Loucy (cell line): ENCODE measurements around the gene TBL1X.

Experiments
- H2AFZ ChIP-seq: fragments of 200-600 bp; sonication (generic); 2 replicates; pipeline ENCODE4 v1.6.0; 2016; ENCODE audit warnings: antibody characterized with exemption, mild to moderate bottlenecking, low read length, moderate library complexity
- H3F3A ChIP-seq: fragments of 200-600 bp; 2 replicates; pipeline ENCODE4 v1.6.0; 2016; ENCODE audit warnings: antibody characterized with exemption, low read depth, mild to moderate bottlenecking
- H3K27me3 ChIP-seq: fragments of 200-600 bp; sonication (generic); 2 replicates; pipeline ENCODE4 v1.6.1; 2014; ENCODE audit warnings: low read length, mild to moderate bottlenecking; ENCODE audit not compliant: insufficient read depth, poor library complexity, severe bottlenecking
- H3K36me3 ChIP-seq: fragments of 200-600 bp; sonication (generic); 2 replicates; pipeline ENCODE4 v1.6.1; 2016; ENCODE audit warnings: low read length; ENCODE audit not compliant: insufficient read depth
- H3K4me1 ChIP-seq: fragments of 200-600 bp; sonication (generic); 2 replicates; pipeline ENCODE4 v1.5.1; 2014; ENCODE audit warnings: low read length, mild to moderate bottlenecking; ENCODE audit not compliant: insufficient read depth, poor library complexity, severe bottlenecking
- H3K4me2 ChIP-seq: fragments of 200-600 bp; sonication (generic); 2 replicates; pipeline ENCODE4 v1.6.0; 2014; ENCODE audit warnings: antibody characterized with exemption, low read length, low read depth, mild to moderate bottlenecking; ENCODE audit not compliant: poor library complexity, severe bottlenecking
- H3K4me3 ChIP-seq: fragments of 200-600 bp; sonication (generic); 2 replicates; pipeline ENCODE4 v1.5.1; 2014; ENCODE audit warnings: low read length, mild to moderate bottlenecking, mixed read lengths; ENCODE audit not compliant: poor library complexity, severe bottlenecking
- H3K79me2 ChIP-seq: fragments of 200-600 bp; sonication (generic); 2 replicates; pipeline ENCODE4 v1.6.1; 2014; ENCODE audit warnings: low read length; ENCODE audit not compliant: insufficient read depth
- H3K9ac ChIP-seq: fragments of 200-600 bp; sonication (generic); 2 replicates; pipeline ENCODE4 v1.6.0; 2014; ENCODE audit warnings: mild to moderate bottlenecking, low read depth, low read length, moderate library complexity; ENCODE audit not compliant: poor library complexity, severe bottlenecking
- H3K9me2 ChIP-seq: fragments of 200-600 bp; sonication (generic); replicated peaks from 2 replicates; pipeline ENCODE4 v1.6.1; 2016; ENCODE audit warnings: low read depth, low read length, mixed read lengths
- H3K9me3 ChIP-seq: fragments of 200-600 bp; sonication (generic); 2 replicates; pipeline ENCODE4 v1.6.1; 2014; ENCODE audit warnings: mild to moderate bottlenecking, antibody characterized with exemption, low read length, low read depth; ENCODE audit not compliant: insufficient read depth
- H4K20me1 ChIP-seq: fragments of 200-600 bp; sonication (generic); 2 replicates; pipeline ENCODE4 v1.6.0; 2014; ENCODE audit warnings: antibody characterized with exemption, low read length, mild to moderate bottlenecking; ENCODE audit not compliant: insufficient read depth, poor library complexity, severe bottlenecking
- EZH2phosphoT487 ChIP-seq: fragments of 200-600 bp; IDR thresholded peaks from 2 replicates; pipeline ENCODE4 v1.6.1; 2018; ENCODE audit warnings: antibody characterized with exemption, mild to moderate bottlenecking, moderate library complexity, borderline replicate concordance
- TF ChIP-seq, protein P1 (sequence below): fragments of 200-600 bp; sonication (generic); conservative IDR thresholded peaks from 2 replicates; pipeline ENCODE4 v1.5.1; 2014; ENCODE audit warnings: mild to moderate bottlenecking, antibody characterized with exemption, low read length

The TBL1X gene

DNA sequence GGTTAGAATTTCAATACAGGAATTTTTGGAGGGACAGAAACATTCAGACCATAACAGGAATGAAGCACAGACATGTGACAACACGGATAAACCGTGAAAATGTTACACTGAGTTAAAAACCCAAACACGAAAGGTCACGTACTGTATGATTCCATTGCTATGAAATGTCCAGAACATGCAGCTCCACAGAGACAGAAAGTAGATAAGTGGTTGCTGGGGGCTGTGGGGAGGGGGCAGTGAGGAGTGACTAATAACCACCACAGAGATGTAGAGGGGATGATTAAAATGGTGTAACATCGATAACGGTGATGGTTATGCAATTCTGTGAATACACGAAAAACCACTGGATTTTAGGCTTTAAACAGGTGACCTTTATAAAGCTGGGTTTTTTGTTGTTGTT, 292.5 kb downstream of the TBL1X start:
- no peaks in the 10 kb centered on the region for H3K4me1 ChIP-seq
- no peak overlapping the region for H3K4me2 ChIP-seq
- TF ChIP-seq, protein P1, sequence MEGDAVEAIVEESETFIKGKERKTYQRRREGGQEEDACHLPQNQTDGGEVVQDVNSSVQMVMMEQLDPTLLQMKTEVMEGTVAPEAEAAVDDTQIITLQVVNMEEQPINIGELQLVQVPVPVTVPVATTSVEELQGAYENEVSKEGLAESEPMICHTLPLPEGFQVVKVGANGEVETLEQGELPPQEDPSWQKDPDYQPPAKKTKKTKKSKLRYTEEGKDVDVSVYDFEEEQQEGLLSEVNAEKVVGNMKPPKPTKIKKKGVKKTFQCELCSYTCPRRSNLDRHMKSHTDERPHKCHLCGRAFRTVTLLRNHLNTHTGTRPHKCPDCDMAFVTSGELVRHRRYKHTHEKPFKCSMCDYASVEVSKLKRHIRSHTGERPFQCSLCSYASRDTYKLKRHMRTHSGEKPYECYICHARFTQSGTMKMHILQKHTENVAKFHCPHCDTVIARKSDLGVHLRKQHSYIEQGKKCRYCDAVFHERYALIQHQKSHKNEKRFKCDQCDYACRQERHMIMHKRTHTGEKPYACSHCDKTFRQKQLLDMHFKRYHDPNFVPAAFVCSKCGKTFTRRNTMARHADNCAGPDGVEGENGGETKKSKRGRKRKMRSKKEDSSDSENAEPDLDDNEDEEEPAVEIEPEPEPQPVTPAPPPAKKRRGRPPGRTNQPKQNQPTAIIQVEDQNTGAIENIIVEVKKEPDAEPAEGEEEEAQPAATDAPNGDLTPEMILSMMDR, result no peak
- no peak for TF ChIP-seq EZH2phosphoT487
- H3K79me2 ChIP-seq, result no peaks in the 10 kb centered on the region
- H3K9me3 ChIP-seq, result no peaks in the 10 kb centered on the region
- no peaks in the 10 kb centered on the region for H3K9me2 ChIP-seq
- H3F3A ChIP-seq, result no peaks in the 10 kb centered on the region
- H2AFZ ChIP-seq, result no peak overlapping the region
- no peaks in the 10 kb centered on the region for H3K36me3 ChIP-seq
- no peak overlapping the region for H3K9ac ChIP-seq
- H3K4me3 ChIP-seq, result no peak overlapping the region
- no peaks in the 10 kb centered on the region for H4K20me1 ChIP-seq
- no peaks in the 10 kb centered on the region for H3K27me3 ChIP-seq

DNA sequence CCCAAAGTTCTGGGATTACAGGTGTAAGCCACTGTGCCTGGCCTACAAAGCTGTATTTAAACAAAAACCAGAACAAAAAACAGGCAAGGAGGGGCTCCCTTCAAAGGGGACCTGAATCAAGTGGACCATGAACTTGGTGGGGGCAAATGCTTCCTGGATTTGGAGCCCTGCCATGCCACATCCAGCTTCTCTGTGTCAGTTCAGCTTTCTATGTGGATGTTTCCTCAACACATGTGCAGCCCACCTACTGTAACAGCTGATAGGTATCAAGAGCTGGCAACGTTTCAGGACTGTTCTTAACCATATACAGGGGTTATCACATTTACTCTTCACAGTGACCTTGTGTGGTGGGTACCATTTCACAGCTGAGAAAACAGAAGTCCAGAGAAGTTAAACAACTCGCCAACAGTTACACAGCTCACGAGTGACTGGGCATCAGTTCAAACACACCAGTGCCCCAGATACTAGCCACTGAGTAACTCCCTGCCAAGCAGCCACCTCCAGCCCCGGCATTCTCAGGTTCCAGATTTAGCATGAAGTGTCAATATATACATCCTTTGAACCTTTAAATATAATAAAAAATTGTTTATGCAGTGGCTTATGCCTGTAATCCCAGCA, 293.3 kb downstream of the TBL1X start:
- Histone ChIP-seq H3K4me3 (no peak overlapping the region), H3K9me2 (no peaks in the 10 kb centered on the region), H2AFZ (no peak overlapping the region), H3F3A (no peaks in the 10 kb centered on the region), H3K79me2 (no peaks in the 10 kb centered on the region), H3K27me3 (no peaks in the 10 kb centered on the region), H3K4me2 (no peak overlapping the region), H3K9ac (no peak overlapping the region), H4K20me1 (no peaks in the 10 kb centered on the region), H3K4me1 (no peaks in the 10 kb centered on the region), H3K9me3 (no peaks in the 10 kb centered on the region), H3K36me3 (no peaks in the 10 kb centered on the region)
- TF ChIP-seq, protein P1, result no peak
- no peak for TF ChIP-seq EZH2phosphoT487

- no peaks in the 10 kb centered on the region for H3K79me2 ChIP-seq
- H3K9me2 ChIP-seq, result no peaks in the 10 kb centered on the region
- H3K9me3 ChIP-seq, result no peaks in the 10 kb centered on the region
- no peaks in the 10 kb centered on the region for H3K4me1 ChIP-seq
- H3K4me3 ChIP-seq, result no peak overlapping the region
- no peaks in the 10 kb centered on the region for H3K27me3 ChIP-seq
- H3F3A ChIP-seq, result no peaks in the 10 kb centered on the region
- no peaks in the 10 kb centered on the region for H4K20me1 ChIP-seq
- H3K4me2 ChIP-seq, result no peak overlapping the region
- TF ChIP-seq, protein P1, result no peak
- no peak for TF ChIP-seq EZH2phosphoT487
- H2AFZ ChIP-seq, result no peak overlapping the region
- no peaks in the 10 kb centered on the region for H3K36me3 ChIP-seq
- H3K9ac ChIP-seq, result no peak overlapping the region
Observed at GRCh38 chrX:9759337-9759736, 294.5 kb downstream of the TBL1X start.
